ENCODE data around the gene MYCBP.
"Not testable (repeated sequence)": the region's sequence is repeated elsewhere in the genome, so short reads cannot be mapped to it uniquely, and the experiment has no call there.

The MYCBP gene, protein sequence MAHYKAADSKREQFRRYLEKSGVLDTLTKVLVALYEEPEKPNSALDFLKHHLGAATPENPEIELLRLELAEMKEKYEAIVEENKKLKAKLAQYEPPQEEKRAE

DNA sequence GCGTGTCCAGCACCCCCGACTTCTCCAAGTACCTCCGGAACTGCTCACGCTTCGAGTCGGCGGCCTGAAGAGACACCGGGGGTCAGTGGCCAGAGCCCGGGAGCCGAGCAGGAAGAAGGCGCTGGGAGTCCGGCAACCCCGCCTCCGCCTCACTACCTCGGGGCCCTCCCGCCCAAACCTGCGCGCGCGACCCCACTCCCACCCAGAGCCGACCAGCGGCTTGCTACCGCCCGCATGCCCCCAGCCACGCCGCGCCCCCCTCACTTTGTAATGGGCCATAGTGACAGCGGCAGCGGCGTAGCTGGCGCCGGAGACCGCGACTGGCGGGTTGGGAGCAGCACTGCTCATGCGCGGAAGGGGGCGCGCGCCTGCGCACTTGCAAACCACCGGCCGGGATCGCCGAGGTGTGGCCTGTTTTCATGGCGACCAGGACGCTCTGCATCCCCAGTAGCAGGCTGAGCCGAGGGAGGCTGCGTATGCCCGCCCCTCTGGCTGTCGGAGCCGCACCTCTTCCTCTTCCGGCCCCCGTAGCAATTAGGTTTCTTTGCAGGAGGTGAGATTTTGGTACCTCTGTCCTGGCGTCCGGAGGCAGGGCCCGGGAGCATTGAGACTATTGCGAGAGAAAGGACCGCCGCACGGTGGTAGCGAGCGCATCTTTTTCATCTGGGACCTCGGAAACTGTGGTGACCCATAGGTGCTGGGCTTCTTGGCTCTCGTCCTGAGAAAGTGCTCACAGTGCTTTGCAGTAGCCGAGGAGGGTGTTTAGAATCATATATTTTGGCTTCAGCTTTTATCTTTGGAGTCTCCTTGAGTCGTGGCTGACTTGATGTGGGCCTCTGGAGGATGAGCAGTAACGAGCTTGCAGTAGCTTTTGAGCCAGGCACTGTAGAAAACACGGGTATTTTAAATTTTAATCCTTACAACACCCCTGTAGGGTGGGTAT lies at the start of gene MYCBP:
Gene MYCBP, minus strand, starts transcription at position 322 of the 943 bp plus-strand sequence. Its CDS starts 43 bp downstream, at position 279.
- Mint-ChIP-seq H3K27ac (peak within 1 kb of the TSS; percentile 81), H3K4me3 (peak within 1 kb of the TSS; percentile 89), H3K27me3 (ENCODE audit: low read depth) (no peaks in the 10 kb centered on the region), H3K4me1 (ENCODE audit: low read depth) (peaks cover 17% of the 10 kb centered on the region), H3K36me3 (ENCODE audit: low read depth) (peaks cover 3% of the 10 kb centered on the region), H3K9me3 (no peaks in the 10 kb centered on the region)

DNA sequence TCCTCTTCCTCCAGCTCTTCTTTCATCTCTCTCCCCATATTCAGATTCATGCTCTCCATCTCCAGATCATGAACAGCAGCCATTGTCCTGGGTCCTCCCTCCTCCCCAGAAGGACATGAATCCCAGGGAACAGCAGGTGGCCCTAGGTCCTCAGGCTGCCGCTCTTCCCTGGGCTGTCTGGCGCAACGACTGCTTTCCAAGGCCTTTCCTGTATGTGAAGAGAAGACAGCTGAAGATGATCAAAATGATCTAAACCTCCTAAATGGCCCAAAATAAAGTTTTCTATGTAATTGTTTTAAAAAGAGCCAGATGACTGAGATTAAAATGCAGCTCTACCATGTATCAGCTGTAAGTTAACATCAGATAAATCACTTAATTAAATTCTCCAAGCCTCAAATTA lies 46.0 kb upstream of the MYCBP start:
- Mint-ChIP-seq H3K36me3 (ENCODE audit: low read depth) (no peaks in the 10 kb centered on the region), H3K27me3 (ENCODE audit: low read depth) (no peaks in the 10 kb centered on the region), H3K4me3 (no peak overlapping the region), H3K27ac (no peak overlapping the region), H3K9me3 (no peaks in the 10 kb centered on the region), H3K4me1 (ENCODE audit: low read depth) (no peaks in the 10 kb centered on the region)

DNA sequence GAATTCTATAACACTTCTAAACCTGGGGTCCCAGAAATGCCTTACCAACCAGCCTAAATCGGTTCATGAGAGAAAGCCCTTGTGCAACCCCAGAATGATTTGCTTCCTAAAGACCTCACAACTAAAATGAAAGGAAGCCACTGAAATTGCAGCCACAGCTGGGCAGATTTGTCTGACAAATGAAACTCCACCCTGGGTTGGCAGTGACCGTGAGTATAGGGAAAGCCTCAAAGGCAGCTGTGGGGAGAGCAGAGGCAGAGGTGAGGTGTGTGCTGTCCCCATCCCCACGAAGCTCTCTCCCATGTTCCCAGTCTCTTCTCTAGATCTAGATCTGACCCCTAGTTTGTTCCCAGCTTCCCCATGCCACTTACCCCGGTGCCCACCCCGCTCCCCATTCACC lies 45.4 kb upstream of the MYCBP start:
- Mint-ChIP-seq H3K27me3 (ENCODE audit: low read depth) (no peaks in the 10 kb centered on the region), H3K4me1 (ENCODE audit: low read depth) (no peaks in the 10 kb centered on the region), H3K36me3 (ENCODE audit: low read depth) (no peaks in the 10 kb centered on the region), H3K9me3 (no peaks in the 10 kb centered on the region), H3K4me3 (no peak overlapping the region), H3K27ac (no peak overlapping the region)

DNA sequence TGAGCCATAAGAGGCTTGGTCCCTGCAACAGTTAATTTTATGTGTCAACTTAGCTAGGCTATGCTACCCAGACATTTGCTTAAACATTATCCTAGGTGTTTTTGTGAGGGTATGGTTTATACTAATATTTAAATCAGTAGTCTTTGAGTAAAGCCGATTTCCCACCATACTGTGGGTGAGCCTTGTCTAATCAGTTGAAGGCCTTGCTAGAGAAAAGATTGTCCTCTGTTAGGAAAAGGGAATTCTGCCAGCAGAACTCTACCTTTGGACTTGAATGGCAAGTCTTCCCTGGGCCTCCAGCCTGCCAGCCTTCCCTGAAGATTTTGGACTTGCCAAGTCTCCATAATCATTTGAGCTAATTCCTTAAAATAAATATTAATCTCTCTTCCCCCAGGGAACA lies 44.6 kb upstream of the MYCBP start:
- H3K27me3 Mint-ChIP-seq (ENCODE audit: low read depth) = no peaks in the 10 kb centered on the region
- no peak overlapping the region for H3K27ac Mint-ChIP-seq
- no peaks in the 10 kb centered on the region for H3K36me3 Mint-ChIP-seq (ENCODE audit: low read depth)
- H3K4me1 Mint-ChIP-seq (ENCODE audit: low read depth) = no peaks in the 10 kb centered on the region
- no peaks in the 10 kb centered on the region for H3K9me3 Mint-ChIP-seq
- H3K4me3 Mint-ChIP-seq = no peak overlapping the region

- H3K27me3 Mint-ChIP-seq (ENCODE audit: low read depth) = no peaks in the 10 kb centered on the region
- no peak overlapping the region for H3K27ac Mint-ChIP-seq
- H3K4me3 Mint-ChIP-seq = no peak overlapping the region
- no peaks in the 10 kb centered on the region for H3K4me1 Mint-ChIP-seq (ENCODE audit: low read depth)
- H3K9me3 Mint-ChIP-seq = no peaks in the 10 kb centered on the region
- H3K36me3 Mint-ChIP-seq (ENCODE audit: low read depth) = no peaks in the 10 kb centered on the region
Observed at GRCh38 chr1:38917337-38917736, 44.2 kb upstream of the MYCBP start.

DNA sequence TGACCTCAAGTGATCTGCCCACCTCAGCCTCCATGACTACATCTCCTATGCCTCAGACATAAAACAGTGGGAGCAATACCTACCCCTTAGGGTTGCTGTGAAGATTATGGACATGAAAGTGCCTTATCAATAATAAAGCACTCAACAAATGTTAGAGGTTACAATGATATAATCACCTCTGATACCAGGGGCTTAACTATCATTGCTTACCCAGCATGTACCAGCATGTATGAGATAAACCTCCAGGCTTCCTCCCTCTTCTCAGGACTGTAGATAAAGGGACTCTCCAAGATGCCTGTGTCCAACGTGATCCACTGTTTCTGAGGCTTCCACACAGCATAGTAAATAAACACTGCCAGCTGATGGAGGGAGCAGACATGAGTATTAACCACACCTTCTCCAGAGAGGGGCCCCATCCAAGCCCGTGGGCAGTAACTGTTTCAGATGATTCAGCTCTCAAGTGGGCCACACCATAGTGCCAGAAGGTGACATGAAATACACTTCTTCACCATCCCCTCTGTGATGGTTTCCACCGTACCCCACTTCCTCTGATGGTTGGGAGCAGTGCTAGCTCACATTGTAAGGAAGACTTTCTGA lies 42.3 kb upstream of the MYCBP start:
- H3K4me3 Mint-ChIP-seq = no peak overlapping the region
- no peaks in the 10 kb centered on the region for H3K4me1 Mint-ChIP-seq (ENCODE audit: low read depth)

DNA sequence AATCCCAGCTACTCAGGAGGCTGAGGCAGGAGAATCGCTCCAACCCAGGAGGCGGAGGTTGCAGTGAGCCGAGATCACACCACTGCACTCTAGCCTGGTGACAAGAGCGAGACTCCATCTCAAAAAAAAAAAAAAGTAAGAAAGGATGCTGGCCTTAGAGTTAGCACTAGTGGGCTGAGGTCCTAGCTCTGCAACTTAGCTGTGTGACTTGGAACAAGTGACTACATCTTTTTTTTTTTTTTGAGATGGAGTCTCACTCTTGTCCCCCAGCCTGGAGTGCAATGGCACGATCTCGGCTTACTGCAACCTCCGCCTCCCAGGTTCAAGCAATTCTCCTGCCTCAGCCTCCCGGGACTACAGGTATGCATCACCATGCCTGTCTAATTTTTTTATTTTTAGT lies 41.8 kb upstream of the MYCBP start:
- H3K27me3 Mint-ChIP-seq (ENCODE audit: low read depth); H3K27ac Mint-ChIP-seq; H3K4me3 Mint-ChIP-seq; H3K36me3 Mint-ChIP-seq (ENCODE audit: low read depth); H3K4me1 Mint-ChIP-seq (ENCODE audit: low read depth); H3K9me3 Mint-ChIP-seq: not testable (repeated sequence)

More for the DNA sequence above, 42.3 kb upstream of the MYCBP start:
- Mint-ChIP-seq H3K27me3 (ENCODE audit: low read depth) (no peaks in the 10 kb centered on the region), H3K9me3 (no peaks in the 10 kb centered on the region), H3K36me3 (ENCODE audit: low read depth) (no peaks in the 10 kb centered on the region), H3K27ac (no peak overlapping the region)

GRCh38 chr1:38908821-38909220 lies 35.7 kb upstream of the MYCBP start:
- H3K4me1 Mint-ChIP-seq (ENCODE audit: low read depth) = no peaks in the 10 kb centered on the region
- peaks cover 5% of the 10 kb centered on the region for H3K9me3 Mint-ChIP-seq
- no peak overlapping the region for H3K4me3 Mint-ChIP-seq
- H3K36me3 Mint-ChIP-seq (ENCODE audit: low read depth) = no peaks in the 10 kb centered on the region
- no peak overlapping the region for H3K27ac Mint-ChIP-seq
- no peaks in the 10 kb centered on the region for H3K27me3 Mint-ChIP-seq (ENCODE audit: low read depth)

DNA sequence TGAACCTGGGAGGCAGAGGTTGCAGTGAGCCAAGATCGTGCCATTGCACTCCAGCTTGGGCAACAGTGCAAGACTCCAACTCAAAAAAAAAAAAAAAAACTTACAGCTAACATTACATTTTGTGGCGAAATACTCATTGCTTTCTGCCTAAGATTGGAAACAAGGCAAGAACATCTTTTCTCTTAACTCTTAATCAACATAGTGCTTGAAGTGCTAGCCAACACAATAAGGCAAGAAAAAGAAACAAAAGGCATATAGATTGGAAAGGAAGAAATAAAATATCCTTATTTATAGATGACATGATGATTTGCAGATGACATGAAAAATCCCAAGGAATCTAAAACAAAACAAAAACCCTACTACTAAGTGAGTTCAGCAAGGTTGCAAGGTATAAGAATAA lies 32.8 kb upstream of the MYCBP start:
- Mint-ChIP-seq H3K36me3 (ENCODE audit: low read depth) (no peaks in the 10 kb centered on the region), H3K27me3 (ENCODE audit: low read depth) (no peaks in the 10 kb centered on the region), H3K4me1 (ENCODE audit: low read depth) (no peaks in the 10 kb centered on the region), H3K4me3 (no peak overlapping the region), H3K9me3 (peaks cover 5% of the 10 kb centered on the region), H3K27ac (no peak overlapping the region)

GRCh38 chr1:38899560-38899959 lies 26.4 kb upstream of the MYCBP start:
- H3K27me3 Mint-ChIP-seq (ENCODE audit: low read depth) = no peaks in the 10 kb centered on the region
- no peaks in the 10 kb centered on the region for H3K36me3 Mint-ChIP-seq (ENCODE audit: low read depth)
- no peaks in the 10 kb centered on the region for H3K9me3 Mint-ChIP-seq
- H3K4me1 Mint-ChIP-seq (ENCODE audit: low read depth) = no peaks in the 10 kb centered on the region
- no peak overlapping the region for H3K4me3 Mint-ChIP-seq
- no peak overlapping the region for H3K27ac Mint-ChIP-seq

GRCh38 chr1:38898653-38899230 lies 25.6 kb upstream of the MYCBP start:
- Mint-ChIP-seq H3K4me3 (no peak overlapping the region), H3K4me1 (ENCODE audit: low read depth) (no peaks in the 10 kb centered on the region), H3K27me3 (ENCODE audit: low read depth) (no peaks in the 10 kb centered on the region), H3K27ac (no peak overlapping the region), H3K9me3 (no peaks in the 10 kb centered on the region), H3K36me3 (ENCODE audit: low read depth) (no peaks in the 10 kb centered on the region)

GRCh38 chr1:38896169-38896568 lies 23.0 kb upstream of the MYCBP start:
- Mint-ChIP-seq H3K9me3 (no peaks in the 10 kb centered on the region), H3K27ac (no peak overlapping the region), H3K27me3 (ENCODE audit: low read depth) (no peaks in the 10 kb centered on the region), H3K4me1 (ENCODE audit: low read depth) (no peaks in the 10 kb centered on the region), H3K4me3 (no peak overlapping the region), H3K36me3 (ENCODE audit: low read depth) (no peaks in the 10 kb centered on the region)

GRCh38 chr1:38892976-38893375 lies 19.8 kb upstream of the MYCBP start:
- H3K9me3 Mint-ChIP-seq = no peaks in the 10 kb centered on the region
- no peak overlapping the region for H3K4me3 Mint-ChIP-seq
- no peak overlapping the region for H3K27ac Mint-ChIP-seq
- H3K27me3 Mint-ChIP-seq (ENCODE audit: low read depth) = peaks cover 10% of the 10 kb centered on the region
- H3K4me1 Mint-ChIP-seq (ENCODE audit: low read depth) = no peaks in the 10 kb centered on the region
- H3K36me3 Mint-ChIP-seq (ENCODE audit: low read depth) = no peaks in the 10 kb centered on the region

DNA sequence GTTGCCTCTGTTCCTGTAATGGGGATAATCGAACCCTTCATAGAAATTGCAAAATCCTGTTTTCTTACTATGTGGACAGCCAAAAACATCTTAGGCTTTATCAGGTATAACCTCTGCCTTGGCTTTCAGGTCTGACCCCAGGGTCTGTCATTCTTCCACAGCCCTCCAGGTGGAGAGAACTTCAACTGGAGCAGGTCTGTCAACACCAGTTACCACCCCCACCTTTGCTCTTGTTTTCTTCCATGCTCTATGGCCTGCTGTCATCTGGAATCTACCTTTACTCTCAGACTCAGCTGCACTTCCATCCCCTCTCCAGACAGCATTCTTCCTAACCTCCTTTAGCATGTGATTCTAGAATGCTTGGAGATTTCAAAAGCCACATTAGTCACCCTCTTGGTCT lies 18.6 kb upstream of the MYCBP start:
- Mint-ChIP-seq H3K27ac (no peak overlapping the region), H3K9me3 (no peaks in the 10 kb centered on the region), H3K36me3 (ENCODE audit: low read depth) (no peaks in the 10 kb centered on the region), H3K4me1 (ENCODE audit: low read depth) (no peaks in the 10 kb centered on the region), H3K4me3 (no peak overlapping the region), H3K27me3 (ENCODE audit: low read depth) (peaks cover 12% of the 10 kb centered on the region)

DNA sequence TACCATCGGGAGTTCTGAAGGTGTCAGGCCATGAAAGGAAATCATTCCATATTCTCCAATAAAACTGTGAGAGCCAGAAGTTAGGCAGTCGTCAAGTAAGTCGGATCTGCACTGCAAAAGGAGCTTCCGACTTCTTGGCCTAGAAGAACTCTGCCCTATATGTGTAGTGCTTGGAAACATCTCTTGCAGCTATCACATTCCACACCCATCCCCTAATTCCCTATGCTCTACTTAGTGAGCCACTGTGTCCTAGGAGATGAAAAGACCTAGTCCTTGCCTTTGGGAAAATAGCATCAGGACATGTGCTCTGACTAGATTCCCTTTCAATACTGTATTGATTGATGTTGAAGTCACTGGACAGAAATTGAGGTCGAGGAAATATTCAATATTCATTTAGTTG lies 16.4 kb upstream of the MYCBP start:
- Mint-ChIP-seq H3K27ac (no peak overlapping the region), H3K4me1 (ENCODE audit: low read depth) (no peaks in the 10 kb centered on the region), H3K27me3 (ENCODE audit: low read depth) (peaks cover 25% of the 10 kb centered on the region), H3K36me3 (ENCODE audit: low read depth) (no peaks in the 10 kb centered on the region), H3K4me3 (no peak overlapping the region), H3K9me3 (no peaks in the 10 kb centered on the region)
